ENCODE results near the gene ACER2. TPM values are rescaled to one million over a fixed set of nuclear protein-coding genes. Genes with fewer than 3 reads are reported as not detected.
A peak's percentile ranks its signal among the peaks of the same experiment; 100 is the strongest.

Gene ACER2
- total RNA-seq, 1 donor from 2014 or later: 3.9 TPM

DNA sequence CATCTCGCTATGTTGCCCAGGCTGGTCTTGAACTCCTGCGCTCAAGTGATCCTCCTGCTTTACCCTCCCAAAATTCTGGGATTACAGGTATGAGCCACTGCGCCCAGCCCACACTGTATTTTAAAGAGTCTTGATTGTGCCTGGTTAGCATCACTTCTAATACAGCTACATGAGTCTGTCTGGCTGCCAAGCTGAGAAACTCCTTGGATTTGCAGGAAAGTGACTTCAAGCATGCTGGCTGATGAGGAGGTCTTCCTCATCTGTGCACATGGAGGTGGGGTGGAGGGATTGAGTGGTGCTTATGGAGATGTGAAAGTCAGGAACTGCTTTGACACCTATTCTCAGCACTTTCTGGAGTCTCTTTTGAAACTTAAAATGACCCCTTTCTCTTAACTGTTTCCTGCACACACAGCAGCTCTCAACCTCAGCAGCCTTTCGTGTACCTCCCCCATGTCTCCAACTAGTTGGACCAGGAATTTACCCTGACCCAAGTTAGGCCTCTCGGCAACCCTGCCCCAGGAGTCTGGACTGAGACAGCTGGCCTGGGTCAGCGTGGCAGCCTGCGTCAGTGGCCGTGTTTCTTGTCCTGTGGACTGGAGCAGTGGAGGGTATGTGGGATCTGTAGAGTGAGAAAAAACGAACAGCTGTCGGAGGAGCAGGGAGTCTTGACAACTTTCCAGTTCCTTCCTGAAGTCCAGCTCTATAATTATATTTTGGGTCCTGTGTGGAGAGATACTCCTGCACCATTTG is 72.5 kb downstream of the ACER2 start:
- intact Hi-C loops (cut with DNase I): no loop called here
- no peaks in the 10 kb centered on the region for H3K4me1 ChIP-seq
- no peaks in the 10 kb centered on the region for H3K27me3 ChIP-seq
- H3K4me3 ChIP-seq: no peak overlapping the region
- DNase-seq (ENCODE audit: extremely low spot score in 2 of 2): no peak
- no peaks in the 10 kb centered on the region for H3K36me3 ChIP-seq
- no peak overlapping the region for H3K27ac ChIP-seq
- no peaks in the 10 kb centered on the region for H3K9me3 ChIP-seq
- TF ChIP-seq POLR2AphosphoS5 (IDR thresholded peaks at IDR 0.05; ENCODE audit: insufficient read depth in 1 of 2, low read depth in 1 of 2): no peak
- TF ChIP-seq POLR2A (IDR thresholded peaks at IDR 0.05): no peak
- TF ChIP-seq, protein P1, sequence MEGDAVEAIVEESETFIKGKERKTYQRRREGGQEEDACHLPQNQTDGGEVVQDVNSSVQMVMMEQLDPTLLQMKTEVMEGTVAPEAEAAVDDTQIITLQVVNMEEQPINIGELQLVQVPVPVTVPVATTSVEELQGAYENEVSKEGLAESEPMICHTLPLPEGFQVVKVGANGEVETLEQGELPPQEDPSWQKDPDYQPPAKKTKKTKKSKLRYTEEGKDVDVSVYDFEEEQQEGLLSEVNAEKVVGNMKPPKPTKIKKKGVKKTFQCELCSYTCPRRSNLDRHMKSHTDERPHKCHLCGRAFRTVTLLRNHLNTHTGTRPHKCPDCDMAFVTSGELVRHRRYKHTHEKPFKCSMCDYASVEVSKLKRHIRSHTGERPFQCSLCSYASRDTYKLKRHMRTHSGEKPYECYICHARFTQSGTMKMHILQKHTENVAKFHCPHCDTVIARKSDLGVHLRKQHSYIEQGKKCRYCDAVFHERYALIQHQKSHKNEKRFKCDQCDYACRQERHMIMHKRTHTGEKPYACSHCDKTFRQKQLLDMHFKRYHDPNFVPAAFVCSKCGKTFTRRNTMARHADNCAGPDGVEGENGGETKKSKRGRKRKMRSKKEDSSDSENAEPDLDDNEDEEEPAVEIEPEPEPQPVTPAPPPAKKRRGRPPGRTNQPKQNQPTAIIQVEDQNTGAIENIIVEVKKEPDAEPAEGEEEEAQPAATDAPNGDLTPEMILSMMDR (IDR thresholded peaks at IDR 0.05): no peak

DNA sequence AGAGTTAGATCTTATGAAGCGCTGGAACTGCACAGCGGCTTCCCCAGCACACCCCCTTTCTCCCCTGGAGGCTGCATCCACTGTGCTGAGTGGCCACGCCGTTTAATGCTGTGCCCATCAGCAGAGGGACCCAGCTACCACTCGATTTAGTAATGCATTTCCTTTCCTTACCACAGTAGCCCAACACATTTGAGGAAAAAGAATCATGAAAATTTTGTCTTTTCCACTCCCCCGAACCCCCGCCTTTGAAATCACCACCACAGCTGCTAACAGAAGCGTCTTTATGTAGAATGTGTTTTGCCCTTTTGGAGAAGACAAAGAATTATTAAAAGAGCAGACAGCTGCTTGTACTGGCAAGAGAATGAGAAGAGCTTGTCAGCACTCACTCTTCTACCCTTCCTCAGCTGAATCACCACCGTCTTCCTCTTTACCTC is 73.2 kb downstream of the ACER2 start:
- H3K36me3 ChIP-seq: no peaks in the 10 kb centered on the region
- H3K4me3 ChIP-seq: no peak overlapping the region
- intact Hi-C loops (cut with DNase I): no loop called here
- no peaks in the 10 kb centered on the region for H3K9me3 ChIP-seq
- no peak for TF ChIP-seq POLR2A (IDR thresholded peaks at IDR 0.05)
- TF ChIP-seq, protein P1 (IDR thresholded peaks at IDR 0.05): no peak
- TF ChIP-seq POLR2AphosphoS5 (IDR thresholded peaks at IDR 0.05; ENCODE audit: insufficient read depth in 1 of 2, low read depth in 1 of 2): no peak
- H3K4me1 ChIP-seq: no peaks in the 10 kb centered on the region
- no peak overlapping the region for H3K27ac ChIP-seq
- no peak for DNase-seq (ENCODE audit: extremely low spot score in 2 of 2)
- H3K27me3 ChIP-seq: no peaks in the 10 kb centered on the region

DNA sequence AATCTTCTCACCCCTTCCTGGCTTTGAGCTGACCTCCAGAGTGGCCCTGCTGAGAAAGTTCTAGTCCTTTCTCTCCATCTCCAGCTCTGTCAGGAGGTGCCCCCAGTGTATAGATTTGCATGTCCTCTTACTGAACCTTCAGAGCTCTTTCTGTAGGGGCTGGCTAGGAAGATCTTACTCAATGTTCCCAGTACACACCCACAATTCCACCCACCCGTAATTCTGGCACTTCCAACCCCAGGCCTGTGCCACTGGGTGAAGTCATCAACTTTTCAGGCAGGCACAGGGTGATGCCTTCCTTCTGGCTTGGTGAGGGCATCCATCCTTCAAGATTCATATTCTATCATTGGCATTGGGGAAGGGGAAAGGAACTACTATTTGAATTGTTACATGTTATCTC is 75.9 kb downstream of the ACER2 start:
- Histone ChIP-seq H3K9me3 (no peaks in the 10 kb centered on the region), H3K4me1 (no peaks in the 10 kb centered on the region), H3K27ac (no peak overlapping the region), H3K4me3 (no peak overlapping the region), H3K36me3 (no peaks in the 10 kb centered on the region), H3K27me3 (no peaks in the 10 kb centered on the region)
- TF ChIP-seq POLR2A (IDR thresholded peaks at IDR 0.05): no peak
- TF ChIP-seq POLR2AphosphoS5 (IDR thresholded peaks at IDR 0.05; ENCODE audit: insufficient read depth in 1 of 2, low read depth in 1 of 2): no peak
- TF ChIP-seq, protein P1 (IDR thresholded peaks at IDR 0.05): no peak
- peak in 1 of 2 donors; percentile 60 for DNase-seq (ENCODE audit: extremely low spot score in 2 of 2)
- intact Hi-C loops (cut with DNase I): no loop called here

DNA sequence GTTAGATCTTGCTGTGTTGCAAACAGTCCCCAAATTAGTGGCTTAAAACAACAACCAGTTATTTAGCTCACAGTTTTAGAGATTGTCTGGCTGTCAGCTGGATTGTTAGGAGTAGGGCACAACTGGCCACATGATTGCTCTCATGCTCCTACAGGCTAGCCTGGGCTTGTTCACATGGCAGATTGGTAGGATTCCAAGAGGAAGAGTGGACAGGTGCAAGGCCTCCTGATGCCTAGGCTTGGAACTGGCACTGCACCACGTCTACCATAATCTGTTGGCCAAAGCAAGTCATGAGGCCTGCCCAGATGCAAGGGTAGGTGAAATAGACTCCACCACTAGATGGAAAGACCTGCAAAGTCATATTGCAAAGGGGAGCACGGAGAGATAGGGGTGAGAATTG is 76.4 kb downstream of the ACER2 start:
- TF ChIP-seq, protein P1 (IDR thresholded peaks at IDR 0.05): no peak
- H3K36me3 ChIP-seq: no peaks in the 10 kb centered on the region
- no peak overlapping the region for H3K4me3 ChIP-seq
- peak in 1 of 2 donors; percentile 75 for DNase-seq (ENCODE audit: extremely low spot score in 2 of 2)
- H3K4me1 ChIP-seq: no peaks in the 10 kb centered on the region
- no peak overlapping the region for H3K27ac ChIP-seq
- no peaks in the 10 kb centered on the region for H3K27me3 ChIP-seq
- intact Hi-C loops (cut with DNase I): no loop called here
- H3K9me3 ChIP-seq: no peaks in the 10 kb centered on the region

DNA sequence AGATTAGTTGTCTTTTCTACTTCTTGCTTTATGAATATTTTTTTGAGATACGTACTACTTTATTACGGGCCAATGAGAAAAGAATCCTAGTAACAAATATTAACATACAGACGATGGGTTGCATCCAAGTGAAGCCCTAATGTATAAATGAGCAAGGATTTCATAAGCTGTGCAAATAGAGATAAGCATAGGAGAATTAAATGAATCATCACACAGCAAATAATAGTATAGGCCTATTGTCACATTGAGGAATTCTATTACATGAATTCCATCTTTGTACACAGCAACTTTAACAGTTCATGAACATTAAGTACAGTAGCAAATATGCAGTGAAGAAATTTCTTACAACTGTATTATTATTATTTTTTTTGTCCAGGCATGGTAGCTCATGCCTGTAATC is 78.0 kb downstream of the ACER2 start:
- no peak for TF ChIP-seq POLR2AphosphoS5 (IDR thresholded peaks at IDR 0.05; ENCODE audit: insufficient read depth in 1 of 2, low read depth in 1 of 2)
- TF ChIP-seq, protein P1 (IDR thresholded peaks at IDR 0.05): no peak
- no peak for TF ChIP-seq POLR2A (IDR thresholded peaks at IDR 0.05)
- H3K36me3 ChIP-seq: no peaks in the 10 kb centered on the region
- H3K4me3 ChIP-seq: no peak overlapping the region
- no peak overlapping the region for H3K27ac ChIP-seq
- intact Hi-C loops (cut with DNase I): no loop called here
- H3K9me3 ChIP-seq: no peaks in the 10 kb centered on the region
- DNase-seq (ENCODE audit: extremely low spot score in 2 of 2): no peak
- H3K27me3 ChIP-seq: no peaks in the 10 kb centered on the region
- H3K4me1 ChIP-seq: no peaks in the 10 kb centered on the region
